Spleen (tissue), 11 donors: ENCODE results near the gene HSPA1B. TPM values are rescaled to one million over a fixed set of nuclear protein-coding genes. Genes with fewer than 3 reads are reported as not detected.
A peak's percentile ranks its signal among the peaks of the same experiment; 100 is the strongest.

Source experiments
- DNase-seq: peaks from one replicate; pipeline ENCODE4 v3.0.0-alpha.2; 2020
- H3K27ac ChIP-seq, 8 donors: fragments of 200-600 bp; sonication (generic) in 7 of 8; 1 replicate in 4 of 8; 2 replicates in 4 of 8; pipeline versions ENCODE4 v1.5.0 to v1.8.0; 2016 to 2021; ENCODE audit warnings: inconsistent platforms in 4 of 8, mild to moderate bottlenecking in 4 of 8, moderate library complexity in 1 of 8
- H3K27me3 ChIP-seq, 7 donors: fragments of 200-600 bp; sonication (generic) in 6 of 7; replicated peaks in 1 of 7; 1 replicate in 4 of 7; 2 replicates in 3 of 7; pipeline versions ENCODE4 v1.5.0 to v1.8.0; 2016 to 2021; ENCODE audit warnings: inconsistent platforms in 3 of 7, mild to moderate bottlenecking in 1 of 7
- H3K36me3 ChIP-seq, 6 donors: fragments of 200-600 bp; sonication (generic) in 5 of 6; 1 replicate in 4 of 6; 2 replicates in 2 of 6; pipeline versions ENCODE4 v1.5.0 to v1.8.0; 2016 to 2021; ENCODE audit warnings: inconsistent platforms in 2 of 6
- H3K4me1 ChIP-seq, 6 donors: fragments of 200-600 bp; sonication (generic) in 5 of 6; 1 replicate in 3 of 6; 2 replicates in 3 of 6; pipeline versions ENCODE4 v1.5.0 to v1.8.0; 2016 to 2021; ENCODE audit warnings: inconsistent platforms in 3 of 6
- H3K4me3 ChIP-seq, 8 donors: fragments of 200-600 bp; sonication (generic) in 7 of 8; 1 replicate in 4 of 8; 2 replicates in 4 of 8; pipeline versions ENCODE4 v1.5.0 to v1.8.0; 2016 to 2021; ENCODE audit warnings: inconsistent platforms in 4 of 8, mild to moderate bottlenecking in 4 of 8, moderate library complexity in 2 of 8
- H3K9me3 ChIP-seq, 8 donors: fragments of 200-600 bp; sonication (generic) in 7 of 8; 1 replicate in 4 of 8; 2 replicates in 4 of 8; pipeline versions ENCODE4 v1.5.0 to v1.8.0; 2016 to 2021; ENCODE audit warnings: inconsistent platforms in 4 of 8
- POLR2A ChIP-seq, 3 donors: fragments of 450-650 bp; IDR thresholded peaks; one replicate each; pipeline ENCODE4 v1.5.1; 2017; ENCODE audit warnings: antibody characterized with exemption in 3 of 3, mild to moderate bottlenecking in 1 of 3
- POLR2AphosphoS5 ChIP-seq, 3 donors: sonication (generic); formaldehyde crosslinking; IDR thresholded peaks; one replicate each; pipeline ENCODE4 v1.5.1; 2017; ENCODE audit warnings: antibody characterized with exemption in 3 of 3
- WGBS, 5 donors: extraction: QIAGEN DNeasy Blood & Tissue Kit in 3 of 5; methylation state at CpG; one replicate each; pipeline versions ENCODE4 v1.1.5 to v1.1.7; 2013 to 2018; 5-methylcytosine and 5-hydroxymethylcytosine counted together
- intact Hi-C: fragments of 100-400 bp; cut with DNase I; formaldehyde crosslinking; loops from one replicate; pipeline ENCODE4 v1.15.0; 2023; ENCODE audit warnings: low total_unique reads
- polyA plus RNA-seq, 3 donors: library from polyadenylated mRNA; stranded (reverse); fragments of 200-250 nt; gene quantifications; one replicate each; pipeline ENCODE4 v1.2.1, GENCODE V29; 2013
- total RNA-seq, 7 donors: library from RNA; depleted of rRNA in 3 of 7; stranded (reverse); fragments of >200 nt in 3 of 7; fragmentation: NEBNext Ultra II Directional in 4 of 7; extraction: Animal tissue kit (Norgen Biotek cat#: 25700) in 4 of 7; gene quantifications; one replicate each; pipeline versions ENCODE4 v1.1.0 to v1.2.1, GENCODE V29; 2016 to 2021
- TF ChIP-seq, protein P1 (sequence below), 11 experiments: fragments of 200-600 bp in 7 of 11; fragments of 450-650 bp in 4 of 11; sonication (generic) in 4 of 11; IDR thresholded peaks in 8 of 11; conservative IDR thresholded peaks in 3 of 11; 1 replicate in 7 of 11; 2 replicates in 4 of 11; pipeline versions ENCODE4 v1.4.0 to v1.8.0; 2016 to 2021; ENCODE audit warnings: antibody characterized with exemption in 11 of 11, inconsistent platforms in 4 of 11, mild to moderate bottlenecking in 1 of 11
- donor health status: healthy with polysubstance abuse.
- donor health status: DM: no; HTN: no; CAD: no; lungs with moderate emphysema.
- donor health status: DM: no; HTN: no; CAD: no.
- donor health status: Bipolar disorder and iron deficiency.
- donor health status: healthy.
- donor health status: DM: no; HTN: no; CAD: no.
- donor health status: DM: yes; HTN: yes; CAD: no.

The HSPA1B gene
- total and polyA plus RNA-seq, 10 donors = 7.4 to 372 (median 43.9) TPM

DNA sequence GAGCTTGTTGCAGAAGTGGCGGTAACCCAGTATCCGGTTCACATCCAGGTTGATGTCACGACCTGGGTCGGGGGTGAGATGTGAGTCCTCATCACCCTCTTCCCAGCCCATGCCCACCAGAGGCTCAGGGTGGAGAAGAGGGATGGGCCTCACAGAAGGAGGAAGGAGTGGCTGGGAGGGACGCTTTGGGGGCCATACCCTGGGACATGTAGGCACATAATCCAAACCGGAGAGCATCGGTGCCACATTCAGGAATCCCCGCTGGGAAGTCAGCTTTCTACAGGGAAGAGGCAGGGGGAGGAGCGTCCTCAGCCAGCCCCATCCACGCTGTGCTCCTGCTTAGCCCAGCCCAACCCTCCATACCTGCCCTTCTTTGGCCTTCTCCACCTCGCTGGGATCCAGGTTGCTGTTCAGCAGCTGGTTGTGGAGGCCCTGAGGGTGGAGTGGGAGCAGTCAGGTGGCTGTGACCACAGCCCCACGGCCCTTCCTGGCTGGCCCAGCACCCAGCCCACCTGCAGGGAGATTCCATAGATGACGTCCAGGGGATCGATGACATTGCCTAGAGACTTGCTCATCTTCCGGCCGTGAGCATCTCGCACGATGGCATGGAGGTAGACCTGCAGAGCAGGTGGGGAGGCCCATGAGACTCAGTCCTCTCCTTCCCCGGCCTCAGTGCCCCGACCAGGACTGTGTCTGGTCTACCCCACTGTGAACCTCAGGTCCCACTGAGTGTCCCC is 46.9 kb upstream of the HSPA1B start:
- Histone ChIP-seq H3K27me3 (no peaks in the 10 kb centered on the region), H3K36me3 (peaks cover 0 to 82% (median 75%) of the 10 kb centered on the region in 6 donors), H3K27ac (no peak overlapping the region), H3K4me1 (peaks cover 9 to 24% (median 16%) of the 10 kb centered on the region in 6 donors), H3K9me3 (no peaks in the 10 kb centered on the region), H3K4me3 (no peak overlapping the region)
- no peak for DNase-seq
- WGBS, 5 donors = 88 to 96% (median 92%) methylated on average over 13 to 20 of the region's 20 CpGs
- TF ChIP-seq POLR2AphosphoS5 (IDR thresholded peaks at IDR 0.05) (no peak), POLR2A (IDR thresholded peaks at IDR 0.05) (no peak)
- TF ChIP-seq, protein P1, sequence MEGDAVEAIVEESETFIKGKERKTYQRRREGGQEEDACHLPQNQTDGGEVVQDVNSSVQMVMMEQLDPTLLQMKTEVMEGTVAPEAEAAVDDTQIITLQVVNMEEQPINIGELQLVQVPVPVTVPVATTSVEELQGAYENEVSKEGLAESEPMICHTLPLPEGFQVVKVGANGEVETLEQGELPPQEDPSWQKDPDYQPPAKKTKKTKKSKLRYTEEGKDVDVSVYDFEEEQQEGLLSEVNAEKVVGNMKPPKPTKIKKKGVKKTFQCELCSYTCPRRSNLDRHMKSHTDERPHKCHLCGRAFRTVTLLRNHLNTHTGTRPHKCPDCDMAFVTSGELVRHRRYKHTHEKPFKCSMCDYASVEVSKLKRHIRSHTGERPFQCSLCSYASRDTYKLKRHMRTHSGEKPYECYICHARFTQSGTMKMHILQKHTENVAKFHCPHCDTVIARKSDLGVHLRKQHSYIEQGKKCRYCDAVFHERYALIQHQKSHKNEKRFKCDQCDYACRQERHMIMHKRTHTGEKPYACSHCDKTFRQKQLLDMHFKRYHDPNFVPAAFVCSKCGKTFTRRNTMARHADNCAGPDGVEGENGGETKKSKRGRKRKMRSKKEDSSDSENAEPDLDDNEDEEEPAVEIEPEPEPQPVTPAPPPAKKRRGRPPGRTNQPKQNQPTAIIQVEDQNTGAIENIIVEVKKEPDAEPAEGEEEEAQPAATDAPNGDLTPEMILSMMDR (IDR thresholded peaks at IDR 0.05 in 8 of 11, conservative IDR thresholded peaks at IDR 0.05 in 3 of 11) = no peak
- intact Hi-C loops = no loop called here

DNA sequence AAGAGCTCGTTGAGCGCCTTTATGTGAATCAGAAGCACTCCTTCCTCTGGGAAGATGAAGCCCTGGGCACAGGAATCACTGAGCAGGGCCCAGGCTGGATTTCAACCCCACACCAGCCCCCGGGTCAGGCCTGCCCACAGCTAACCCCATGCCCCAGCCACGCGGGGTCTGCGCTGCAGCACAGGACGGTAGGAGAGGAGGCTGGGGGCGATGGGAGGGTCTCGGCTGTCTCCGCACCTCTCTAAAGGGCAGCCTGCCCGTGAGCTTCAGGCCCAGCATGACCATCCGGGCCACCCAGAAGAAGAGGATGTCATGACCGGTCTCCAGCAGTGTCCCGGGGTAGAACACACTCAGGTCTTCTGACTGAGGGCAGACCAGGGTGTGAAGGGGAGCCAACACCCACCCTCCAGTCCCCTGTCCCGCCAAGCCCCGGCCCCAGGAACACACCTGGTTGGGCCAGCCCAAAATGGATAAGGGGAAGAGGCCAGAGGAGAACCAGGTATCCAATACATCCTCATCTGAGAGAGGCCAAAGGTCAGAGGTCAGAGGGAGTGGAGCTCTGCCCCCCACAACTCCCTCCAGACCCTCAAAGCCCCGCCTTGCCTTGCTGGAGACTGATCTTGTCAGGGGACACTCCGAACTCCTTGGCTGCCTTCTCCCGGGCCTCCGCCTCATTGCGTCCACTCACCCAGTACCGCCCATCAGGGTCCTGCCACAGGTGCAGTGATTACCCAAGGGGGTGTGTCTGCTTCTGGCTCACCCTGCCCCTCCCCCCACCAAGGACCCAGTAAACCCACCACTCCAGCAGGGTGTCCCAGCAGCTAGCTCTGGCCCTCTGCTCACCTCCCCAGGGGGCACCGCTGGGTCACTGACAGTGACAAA is 46.1 kb upstream of the HSPA1B start:
- peak overlapping the region in 1 of 8 donors; percentile 4 for H3K27ac ChIP-seq
- no peaks in the 10 kb centered on the region for H3K9me3 ChIP-seq
- DNase-seq = no peak
- H3K4me3 ChIP-seq = no peak overlapping the region
- intact Hi-C loops = no loop called here
- TF ChIP-seq POLR2A (IDR thresholded peaks at IDR 0.05) (no peak), POLR2AphosphoS5 (IDR thresholded peaks at IDR 0.05) (no peak)
- TF ChIP-seq, protein P1 (IDR thresholded peaks at IDR 0.05 in 8 of 11, conservative IDR thresholded peaks at IDR 0.05 in 3 of 11) = no peak
- H3K27me3 ChIP-seq = no peaks in the 10 kb centered on the region
- peaks cover 9 to 16% (median 12%) of the 10 kb centered on the region in 6 donors for H3K4me1 ChIP-seq
- WGBS, 5 donors = 90 to 97% (median 96%) methylated on average over 14 to 23 of the region's 23 CpGs
- peaks cover 0 to 90% (median 78%) of the 10 kb centered on the region in 6 donors for H3K36me3 ChIP-seq

DNA sequence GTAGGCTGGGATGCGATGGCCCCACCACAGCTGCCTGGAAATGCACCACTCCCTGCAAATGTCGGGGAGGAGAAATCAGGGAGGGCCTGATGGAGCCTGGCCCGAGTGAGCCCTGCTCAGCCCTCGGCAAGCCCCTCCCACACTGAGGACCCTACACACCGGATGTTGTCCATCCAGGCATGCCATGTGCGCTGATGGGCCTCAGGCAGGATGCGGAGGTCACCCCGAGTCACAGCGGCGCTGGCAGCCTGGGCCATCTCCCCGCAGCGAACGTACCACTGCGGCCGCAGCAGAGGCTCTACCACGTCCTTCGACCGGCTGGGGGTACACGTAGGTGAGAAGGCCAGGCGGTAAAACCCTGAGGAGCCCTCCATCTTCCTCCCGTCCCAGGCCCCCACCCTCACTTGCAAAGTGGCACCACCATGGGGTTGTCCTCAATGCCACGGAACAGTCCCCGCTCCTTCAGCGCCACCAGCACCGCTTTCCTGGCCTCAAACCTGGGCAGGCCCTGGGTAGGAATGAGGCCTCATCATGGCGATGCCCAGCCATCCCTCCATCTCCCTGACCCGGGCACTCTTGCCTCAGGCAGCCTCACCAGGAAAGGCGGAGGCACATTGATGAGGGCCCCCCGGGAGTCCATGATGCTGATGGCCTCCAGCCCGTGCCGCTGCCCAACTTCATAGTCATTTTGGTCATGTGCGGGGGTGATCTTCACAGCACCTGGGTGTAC is 45.2 kb upstream of the HSPA1B start:
- peak in 1 of 3 donors; percentile 74 for TF ChIP-seq POLR2AphosphoS5 (IDR thresholded peaks at IDR 0.05)
- no peak for TF ChIP-seq POLR2A (IDR thresholded peaks at IDR 0.05)
- Histone ChIP-seq H3K4me1 (peaks cover 2 to 8% (median 4%) of the 10 kb centered on the region in 6 donors), H3K4me3 (no peak overlapping the region), H3K9me3 (no peaks in the 10 kb centered on the region), H3K27me3 (no peaks in the 10 kb centered on the region), H3K27ac (peak overlapping the region in 2 of 8 donors; percentile 4 to 27), H3K36me3 (peaks cover 0 to 96% (median 78%) of the 10 kb centered on the region in 6 donors)
- WGBS, 5 donors = 92 to 95% (median 93%) methylated on average over 32 of the region's 32 CpGs
- intact Hi-C loops = no loop called here
- no peak for DNase-seq

DNA sequence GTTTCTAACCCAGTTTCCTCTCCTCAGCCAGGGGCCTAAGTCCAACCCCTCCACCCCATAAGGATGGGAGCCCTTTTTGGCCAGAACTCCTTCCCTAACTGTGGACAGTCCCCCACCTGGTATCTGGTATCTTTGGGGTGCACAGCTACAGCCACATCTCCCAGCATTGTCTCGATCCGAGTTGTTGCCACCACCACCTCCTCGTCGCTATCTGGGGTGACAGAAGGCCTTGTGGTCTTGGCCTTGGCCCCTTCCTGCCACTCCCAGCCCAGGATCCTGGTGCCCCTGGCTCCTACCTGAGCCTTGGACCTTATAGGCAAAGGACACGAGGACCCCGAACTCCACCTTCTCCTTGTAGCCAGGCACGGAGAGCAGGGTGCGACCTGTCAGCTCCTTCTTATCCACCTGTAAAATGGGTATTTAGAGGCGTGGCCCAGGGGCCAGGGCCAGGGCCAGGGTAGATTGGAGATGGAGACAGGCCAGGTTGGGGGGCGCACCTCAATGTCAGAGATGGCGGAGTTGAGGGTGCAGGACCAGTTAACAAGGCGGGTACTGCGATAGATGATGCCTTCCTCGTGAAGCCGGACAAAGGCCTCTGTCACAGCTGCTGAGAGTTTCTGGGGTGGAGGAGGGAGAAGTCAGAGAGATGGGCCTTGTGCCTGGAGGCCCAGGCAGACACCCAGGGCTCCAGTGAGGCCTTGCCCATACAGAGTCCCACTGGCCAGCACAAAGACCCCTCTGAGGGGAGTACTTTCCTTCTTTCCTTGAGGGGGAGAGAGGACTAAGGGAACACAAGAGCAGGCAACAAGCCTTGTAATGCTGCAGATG is 43.2 kb upstream of the HSPA1B start:
- Histone ChIP-seq H3K36me3 (peaks cover 0 to 93% (median 65%) of the 10 kb centered on the region in 6 donors), H3K9me3 (no peaks in the 10 kb centered on the region), H3K27ac (no peak overlapping the region), H3K4me1 (peaks cover 0 to 19% (median 10%) of the 10 kb centered on the region in 6 donors), H3K4me3 (no peak overlapping the region), H3K27me3 (no peaks in the 10 kb centered on the region)
- TF ChIP-seq POLR2A (IDR thresholded peaks at IDR 0.05) = no peak
- TF ChIP-seq, protein P1 (IDR thresholded peaks at IDR 0.05 in 8 of 11, conservative IDR thresholded peaks at IDR 0.05 in 3 of 11) = no peak
- TF ChIP-seq POLR2AphosphoS5 (IDR thresholded peaks at IDR 0.05) = peak in 1 of 3 donors; percentile 15
- DNase-seq = no peak
- WGBS, 5 donors = 86 to 92% (median 91%) methylated on average over 11 to 15 of the region's 15 CpGs
- intact Hi-C loops = no loop called here
